ENCODE results near the gene CES5A.

DNA sequence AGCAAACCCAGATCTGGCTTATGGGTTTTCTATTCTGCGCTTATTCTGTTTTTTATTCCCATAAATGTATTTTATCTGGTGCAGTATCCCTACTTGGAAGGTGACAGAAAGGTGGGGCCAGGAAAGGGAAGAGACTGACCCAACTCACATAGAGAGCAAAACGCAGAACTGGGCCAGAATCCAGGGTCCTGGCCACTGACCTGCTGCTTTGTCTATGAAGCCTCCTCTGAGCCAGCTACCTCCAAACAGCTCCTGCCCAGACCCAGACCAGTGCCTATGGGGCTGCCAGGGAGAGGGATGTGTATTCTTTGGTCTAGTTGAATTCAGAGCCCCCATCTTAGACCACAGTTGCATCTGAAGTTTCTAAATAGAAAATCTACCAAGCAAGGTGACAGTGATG lies 36.4 kb upstream of the CES5A start:
- TF ChIP-seq CTCF (IDR thresholded peaks at IDR 0.05; ENCODE audit: borderline replicate concordance, extremely low read depth, low read length, poor library complexity, severe bottlenecking), result no peak
- no peak for TF ChIP-seq EZH2 (IDR thresholded peaks at IDR 0.05; ENCODE audit: borderline replicate concordance, low read depth, low read length, severe bottlenecking)

Data from DND-41 (cell line).